Measurements from ENCODE around the gene NFRKB. TPM values are rescaled to one million over a fixed set of nuclear protein-coding genes. Genes with fewer than 3 reads are reported as not detected.

The NFRKB gene
- total RNA-seq: 10 to 100 TPM; 26.2 to 51.4 TPM

DNA sequence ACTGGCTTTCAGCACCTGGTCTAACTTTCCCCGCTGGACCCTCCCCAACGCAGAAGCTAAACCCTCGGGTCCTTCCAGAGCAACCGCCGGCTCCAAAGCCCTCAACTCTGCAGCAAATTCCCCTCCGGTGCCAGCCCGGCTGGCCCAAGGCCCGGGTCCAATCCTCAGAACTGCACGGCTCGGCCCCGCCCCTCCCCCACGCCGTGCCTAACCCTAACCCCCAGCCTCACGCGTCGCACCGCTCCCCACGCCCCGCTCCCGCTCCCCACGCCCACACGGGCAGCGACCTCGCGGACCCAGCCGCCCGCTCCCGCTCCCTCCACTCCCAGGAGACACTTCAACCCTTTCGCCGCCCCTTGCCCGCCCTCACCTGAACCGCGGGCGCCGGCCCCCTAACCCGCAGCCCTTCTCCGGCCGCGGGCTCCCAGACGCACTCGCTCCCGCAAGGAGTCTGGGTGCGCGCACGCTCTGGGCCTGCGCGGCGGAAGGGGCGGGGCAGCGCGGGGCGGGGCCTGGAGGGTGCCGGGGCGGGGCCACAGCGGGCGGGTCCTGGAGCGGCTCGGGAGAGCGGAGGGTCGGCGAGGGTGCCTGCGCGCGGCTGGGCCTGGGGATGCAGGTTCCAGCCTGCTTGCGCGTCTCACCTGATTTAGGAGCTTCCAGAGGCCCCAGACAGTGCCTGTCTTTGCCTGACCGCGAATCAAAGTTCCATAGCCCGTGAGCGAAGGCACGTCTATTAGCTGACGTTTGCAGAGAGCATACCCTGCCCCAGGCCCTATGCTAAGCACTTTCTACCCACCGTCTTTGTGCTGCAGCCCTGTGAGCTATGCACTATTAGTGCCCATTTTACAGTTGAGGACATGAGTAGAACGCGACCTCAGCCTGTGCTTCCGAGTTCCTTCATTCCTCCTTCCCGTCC, at the start of gene NFRKB:
NFRKB (minus strand) TSS at position 453 of the 916 bp plus-strand sequence. CDS start 2,729 bp downstream, outside the sequence.
- intact Hi-C loops (cut with DNase I): loop anchor here (10.0 kb wide), 1 partner anchor 111 kb away; no protein-coding TSS in a partner anchor
- Histone ChIP-seq H3K36me3 (no peaks in the 10 kb centered on the region), H3K27me3 (replicated peaks; ENCODE audit: insufficient read depth) (no peaks in the 10 kb centered on the region), H3K4me3 (peak within 1 kb of the TSS; percentile 72 to 84), H3K9me3 (no peaks in the 10 kb centered on the region), H3K4me1 (replicated peaks) (no peaks in the 10 kb centered on the region), H3K27ac (peak within 1 kb of the TSS; percentile 64 to 80)
- DNase-seq (ENCODE audit: low spot score): peak; percentile 82
- under 1% methylated on average over 77 of the region's 77 CpGs for WGBS
- TF ChIP-seq, protein P1, sequence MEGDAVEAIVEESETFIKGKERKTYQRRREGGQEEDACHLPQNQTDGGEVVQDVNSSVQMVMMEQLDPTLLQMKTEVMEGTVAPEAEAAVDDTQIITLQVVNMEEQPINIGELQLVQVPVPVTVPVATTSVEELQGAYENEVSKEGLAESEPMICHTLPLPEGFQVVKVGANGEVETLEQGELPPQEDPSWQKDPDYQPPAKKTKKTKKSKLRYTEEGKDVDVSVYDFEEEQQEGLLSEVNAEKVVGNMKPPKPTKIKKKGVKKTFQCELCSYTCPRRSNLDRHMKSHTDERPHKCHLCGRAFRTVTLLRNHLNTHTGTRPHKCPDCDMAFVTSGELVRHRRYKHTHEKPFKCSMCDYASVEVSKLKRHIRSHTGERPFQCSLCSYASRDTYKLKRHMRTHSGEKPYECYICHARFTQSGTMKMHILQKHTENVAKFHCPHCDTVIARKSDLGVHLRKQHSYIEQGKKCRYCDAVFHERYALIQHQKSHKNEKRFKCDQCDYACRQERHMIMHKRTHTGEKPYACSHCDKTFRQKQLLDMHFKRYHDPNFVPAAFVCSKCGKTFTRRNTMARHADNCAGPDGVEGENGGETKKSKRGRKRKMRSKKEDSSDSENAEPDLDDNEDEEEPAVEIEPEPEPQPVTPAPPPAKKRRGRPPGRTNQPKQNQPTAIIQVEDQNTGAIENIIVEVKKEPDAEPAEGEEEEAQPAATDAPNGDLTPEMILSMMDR (IDR thresholded peaks at IDR 0.05): peak in 1 of 4 experiments; percentile 10
- TF ChIP-seq POLR2AphosphoS5 (IDR thresholded peaks at IDR 0.05) (peak; percentile 39), POLR2A (IDR thresholded peaks at IDR 0.05) (peak; percentile 83)

DNA sequence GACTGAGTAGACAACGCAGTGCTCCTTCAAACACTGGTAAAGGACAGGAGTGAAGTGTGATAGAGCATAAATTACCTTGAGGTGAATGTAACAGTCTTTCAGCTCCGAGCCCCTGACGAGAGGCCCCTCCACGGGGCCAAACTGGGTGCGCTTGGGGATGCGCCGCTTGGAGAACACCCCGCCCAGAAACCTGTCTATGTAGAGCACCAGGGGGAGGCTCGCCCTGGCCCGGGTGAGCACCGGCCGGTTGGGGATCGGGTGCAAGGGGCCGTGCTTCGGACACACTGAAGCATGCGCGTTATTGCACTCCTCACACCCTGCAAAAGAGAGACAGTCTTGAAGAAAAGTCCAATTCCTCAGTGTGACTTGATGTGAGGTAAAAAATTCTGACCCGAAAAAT, 49.3 kb upstream of the NFRKB start:
- intact Hi-C loops (cut with DNase I): no loop called here
- H3K36me3 ChIP-seq: no peaks in the 10 kb centered on the region
- 95% methylated on average over 18 of the region's 18 CpGs for WGBS
- H3K9me3 ChIP-seq: no peaks in the 10 kb centered on the region
- no peak overlapping the region for H3K27ac ChIP-seq
- TF ChIP-seq POLR2AphosphoS5 (IDR thresholded peaks at IDR 0.05) (no peak), POLR2A (IDR thresholded peaks at IDR 0.05) (no peak)
- TF ChIP-seq, protein P1 (IDR thresholded peaks at IDR 0.05): no peak
- DNase-seq (ENCODE audit: low spot score): no peak
- no peak overlapping the region for H3K4me3 ChIP-seq
- H3K27me3 ChIP-seq (replicated peaks; ENCODE audit: insufficient read depth): no peaks in the 10 kb centered on the region
- no peaks in the 10 kb centered on the region for H3K4me1 ChIP-seq (replicated peaks)

DNA sequence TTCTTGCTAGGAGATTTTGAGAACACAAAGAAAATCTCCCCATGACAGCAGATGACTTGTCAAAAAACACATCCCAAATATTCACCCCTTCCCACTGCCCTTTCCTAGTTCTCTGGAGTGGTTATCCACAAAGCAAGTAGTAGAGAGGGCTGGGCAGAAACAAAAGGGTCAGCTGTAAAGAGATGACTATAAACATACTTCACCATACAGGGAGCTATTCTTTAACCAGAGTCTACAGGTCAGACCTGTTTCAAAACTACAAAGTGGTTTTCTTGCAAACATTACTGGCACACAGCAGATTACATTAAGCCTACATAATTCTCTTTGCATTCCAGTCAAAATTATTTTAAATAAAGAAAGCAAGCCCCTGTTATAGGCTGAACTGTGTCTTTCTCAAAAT, 47.7 kb upstream of the NFRKB start:
- TF ChIP-seq POLR2A (IDR thresholded peaks at IDR 0.05) (no peak), POLR2AphosphoS5 (IDR thresholded peaks at IDR 0.05) (peak; percentile 10)
- TF ChIP-seq, protein P1 (IDR thresholded peaks at IDR 0.05): no peak
- Histone ChIP-seq H3K36me3 (no peaks in the 10 kb centered on the region), H3K27ac (no peak overlapping the region), H3K4me1 (replicated peaks) (no peaks in the 10 kb centered on the region), H3K4me3 (no peak overlapping the region), H3K9me3 (no peaks in the 10 kb centered on the region), H3K27me3 (replicated peaks; ENCODE audit: insufficient read depth) (no peaks in the 10 kb centered on the region)
- intact Hi-C loops (cut with DNase I): no loop called here
- no peak for DNase-seq (ENCODE audit: low spot score)

DNA sequence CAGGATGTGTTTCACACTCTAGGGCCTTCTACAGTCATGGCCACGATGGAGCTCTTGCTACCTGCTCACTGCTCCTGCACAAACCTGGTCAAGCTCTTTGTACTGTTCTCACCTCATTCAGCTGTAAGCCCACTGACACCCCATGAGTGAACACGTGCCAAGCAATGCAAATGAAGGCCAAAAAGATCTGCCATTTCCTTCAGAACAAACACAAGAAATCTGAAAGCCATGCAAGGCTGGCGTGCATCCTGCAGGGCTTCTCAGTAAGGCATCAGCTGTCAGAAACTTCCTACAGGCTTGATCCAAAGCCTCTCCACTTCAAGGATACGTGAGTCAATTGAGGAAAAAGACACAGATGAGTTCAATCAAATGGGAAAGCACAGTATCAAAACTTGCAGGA, 44.1 kb upstream of the NFRKB start:
- Histone ChIP-seq H3K9me3 (no peaks in the 10 kb centered on the region), H3K4me3 (no peak overlapping the region), H3K27me3 (replicated peaks; ENCODE audit: insufficient read depth) (no peaks in the 10 kb centered on the region), H3K27ac (no peak overlapping the region), H3K4me1 (replicated peaks) (no peaks in the 10 kb centered on the region), H3K36me3 (no peaks in the 10 kb centered on the region)
- no peak for DNase-seq (ENCODE audit: low spot score)
- no peak for TF ChIP-seq POLR2A (IDR thresholded peaks at IDR 0.05)
- TF ChIP-seq POLR2AphosphoS5 (IDR thresholded peaks at IDR 0.05): no peak
- TF ChIP-seq, protein P1 (IDR thresholded peaks at IDR 0.05): no peak
- intact Hi-C loops (cut with DNase I): no loop called here
- WGBS: 88% methylated on average over 4 of the region's 4 CpGs

Data from prostate gland (tissue), 2 donors.